CD4-positive, alpha-beta T cell treated with Interleukin-4 for 1 hour (primary cell): Measurements from ENCODE around the gene TTC28.

ENCODE experiments used
- DNase-seq, 2 donors: peaks; one replicate each; pipeline ENCODE4 v3.0.0-alpha.2; 2020 to 2022

Gene TTC28

DNA sequence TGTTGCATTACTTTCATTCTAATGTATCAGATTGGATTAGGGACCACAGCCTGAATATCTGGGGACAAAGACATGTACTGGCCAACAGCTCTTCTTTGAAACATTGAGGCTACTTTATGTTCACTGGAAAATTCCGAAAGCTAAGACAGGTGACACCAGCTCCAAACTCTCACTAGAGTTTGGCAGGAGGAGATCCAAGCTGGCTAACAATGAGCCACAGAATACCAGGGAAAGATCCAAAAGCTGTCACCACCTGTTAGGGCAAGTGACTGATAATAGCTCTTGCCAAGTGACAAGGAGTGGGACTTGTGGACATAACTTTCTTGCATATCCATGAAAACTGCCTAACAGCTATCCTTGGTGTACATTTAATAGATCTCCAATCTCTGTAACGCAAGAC is 333.3 kb downstream of the TTC28 start:
- DNase-seq = no peak

DNA sequence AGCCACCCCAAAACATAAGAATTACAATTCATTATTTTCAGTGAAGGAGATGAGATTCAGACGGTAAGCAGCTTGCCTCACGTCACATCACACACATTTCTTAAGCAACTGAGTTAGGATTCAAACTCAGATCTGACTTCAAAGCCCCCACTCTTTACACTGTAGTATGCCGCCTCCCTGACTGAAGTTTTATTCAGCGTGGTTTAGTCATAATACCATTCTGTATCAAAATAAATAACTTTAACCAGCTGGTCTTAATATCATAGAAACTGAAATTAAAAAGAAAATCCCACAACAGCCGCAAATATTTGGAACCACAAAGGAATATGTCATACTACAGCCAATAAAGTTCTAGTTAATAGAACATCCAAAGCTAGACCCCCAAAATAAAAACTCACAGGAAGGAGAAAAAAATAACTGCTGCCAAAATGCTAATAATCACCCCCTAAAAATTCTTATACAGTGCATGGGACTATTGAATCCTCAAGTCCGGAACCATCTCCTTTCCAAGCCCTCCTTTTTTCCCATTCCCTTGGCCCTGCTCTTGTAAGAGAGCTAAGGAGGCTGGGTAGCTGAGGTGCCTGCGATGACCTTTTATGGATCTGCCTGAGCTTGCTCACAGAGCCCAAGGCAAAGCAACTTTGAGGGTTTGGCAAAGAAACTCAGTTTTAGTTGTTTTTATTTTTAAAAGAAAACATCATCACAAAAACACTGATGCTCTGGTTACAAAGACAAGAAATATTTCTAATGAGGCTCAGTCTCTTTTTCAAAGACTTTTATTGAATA is 334.5 kb downstream of the TTC28 start:
- no peak for DNase-seq

DNA sequence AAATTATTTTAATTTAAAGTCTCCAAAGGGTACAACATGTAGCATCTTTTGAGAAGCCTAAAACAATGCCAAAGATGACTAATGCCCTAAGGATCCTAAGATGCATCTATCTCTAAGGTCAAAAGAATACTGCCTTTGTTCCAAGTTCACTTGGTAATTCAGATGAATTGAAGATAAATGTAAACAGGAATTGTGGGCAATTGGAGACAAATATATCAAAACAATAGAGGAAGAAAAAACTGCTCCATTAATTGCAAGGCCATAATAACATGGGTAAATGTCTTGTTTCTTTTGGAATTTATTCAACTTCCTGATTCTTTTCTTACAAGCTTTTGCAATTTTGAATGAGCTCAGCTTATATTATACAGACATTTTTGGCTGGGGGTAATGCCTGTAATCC is 338.6 kb downstream of the TTC28 start:
- DNase-seq = no peak

GRCh38 chr22:28333088-28333487 is 346.6 kb downstream of the TTC28 start:
- no peak for DNase-seq

DNA sequence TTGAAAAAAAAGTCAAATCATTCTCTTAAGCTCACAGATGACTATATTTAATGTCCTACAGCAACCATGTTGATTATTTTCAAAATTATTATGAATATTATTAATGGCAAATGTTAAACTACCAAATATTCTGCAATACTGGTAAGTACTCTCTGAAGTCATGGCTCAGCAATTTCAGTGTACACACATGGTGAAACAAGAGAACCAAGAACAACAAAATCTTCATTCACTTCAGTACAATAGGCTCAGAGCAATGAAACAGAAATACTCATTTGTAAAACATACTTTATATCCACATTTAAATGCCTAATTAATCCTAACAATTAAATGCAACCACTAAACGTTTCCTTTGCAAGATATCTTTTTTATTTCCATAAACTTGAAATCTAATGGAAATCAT is 347.2 kb downstream of the TTC28 start:
- no peak for DNase-seq

DNA sequence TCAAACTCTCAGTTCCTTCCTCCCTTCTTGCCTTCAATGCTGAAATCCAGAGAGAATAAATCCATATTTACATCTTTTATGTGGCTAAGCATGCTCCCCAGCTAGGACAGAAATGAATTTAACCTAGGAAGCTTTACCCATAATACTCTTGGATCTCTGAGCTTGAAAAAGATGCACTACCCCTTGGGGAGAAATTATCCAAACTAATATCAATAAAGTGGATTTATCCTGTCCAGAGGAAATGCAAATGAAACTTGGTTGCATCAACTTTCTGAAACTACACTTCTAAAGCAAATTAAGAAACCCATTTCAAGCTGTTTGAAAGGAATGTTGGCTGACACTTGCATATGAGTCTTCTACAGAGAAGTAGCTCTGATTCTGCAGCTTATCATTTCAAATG is 347.9 kb downstream of the TTC28 start:
- no peak for DNase-seq

DNA sequence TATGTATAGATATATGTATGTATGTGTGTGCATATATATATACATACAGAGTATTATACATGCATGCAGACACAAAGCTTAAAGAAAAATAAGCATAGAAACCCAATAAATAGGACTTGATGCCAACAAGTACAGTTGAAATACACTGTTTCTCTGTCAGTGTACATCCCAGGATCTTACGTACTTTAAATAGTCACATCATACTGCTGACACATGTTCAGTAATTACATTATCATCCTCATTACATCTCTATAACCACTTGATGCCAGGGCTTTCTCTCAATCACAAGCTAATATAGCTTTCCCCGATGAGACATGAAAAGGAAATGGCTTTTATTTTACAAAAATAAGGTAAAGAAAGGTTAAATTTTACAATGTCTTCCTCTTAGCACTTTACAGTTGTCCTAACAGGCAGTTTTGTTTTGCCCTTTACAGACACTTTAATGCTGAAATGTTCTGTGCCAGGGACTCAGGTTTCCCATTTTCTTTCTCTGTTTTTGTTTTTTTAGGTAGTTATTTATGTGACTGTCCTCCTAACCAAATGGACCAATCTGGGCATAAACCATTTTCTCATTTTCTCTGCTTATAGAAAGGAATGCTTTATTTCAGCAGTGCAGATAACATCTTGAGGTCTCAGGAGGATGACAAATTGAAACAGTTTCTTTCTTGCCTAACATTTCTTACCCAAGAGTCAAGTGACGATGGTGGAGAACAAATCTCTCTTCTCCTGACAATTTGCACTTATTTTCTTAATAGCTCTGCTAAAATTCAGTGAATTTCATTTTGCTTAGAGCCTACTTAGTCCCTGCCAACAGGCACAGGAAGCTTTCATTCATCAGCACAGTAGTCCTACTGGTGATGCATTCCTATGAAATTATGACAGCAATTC is 350.2 kb downstream of the TTC28 start:
- DNase-seq = no peak

GRCh38 chr22:28328756-28329155 is 350.9 kb downstream of the TTC28 start:
- no peak for DNase-seq

GRCh38 chr22:28316014-28316413 is 363.6 kb downstream of the TTC28 start:
- DNase-seq = no peak

DNA sequence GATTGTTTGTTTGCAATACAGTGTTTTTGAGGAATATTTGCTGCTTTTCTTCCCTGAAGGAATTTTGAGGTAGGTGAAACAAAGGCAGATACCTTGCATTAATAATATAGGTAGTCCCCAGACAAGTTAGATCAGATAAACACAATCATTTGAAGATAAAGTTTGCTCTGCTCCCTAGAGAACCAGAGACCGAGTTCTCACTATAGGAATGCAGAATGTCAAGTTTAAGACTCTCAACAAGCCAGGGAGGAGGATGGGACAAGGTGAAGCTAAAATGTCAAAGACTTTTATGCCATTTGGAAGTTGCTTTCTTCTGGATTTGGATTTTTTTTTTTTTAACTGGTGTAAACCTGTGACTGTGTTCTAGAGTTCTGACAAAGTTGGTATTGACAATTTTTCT is 364.7 kb downstream of the TTC28 start:
- DNase-seq = no peak

- no peak for DNase-seq
Measured at GRCh38 chr22:28310299-28310698, 369.3 kb downstream of the TTC28 start.

- no peak for DNase-seq
Measured at GRCh38 chr22:28299753-28300152, 379.9 kb downstream of the TTC28 start.

DNA sequence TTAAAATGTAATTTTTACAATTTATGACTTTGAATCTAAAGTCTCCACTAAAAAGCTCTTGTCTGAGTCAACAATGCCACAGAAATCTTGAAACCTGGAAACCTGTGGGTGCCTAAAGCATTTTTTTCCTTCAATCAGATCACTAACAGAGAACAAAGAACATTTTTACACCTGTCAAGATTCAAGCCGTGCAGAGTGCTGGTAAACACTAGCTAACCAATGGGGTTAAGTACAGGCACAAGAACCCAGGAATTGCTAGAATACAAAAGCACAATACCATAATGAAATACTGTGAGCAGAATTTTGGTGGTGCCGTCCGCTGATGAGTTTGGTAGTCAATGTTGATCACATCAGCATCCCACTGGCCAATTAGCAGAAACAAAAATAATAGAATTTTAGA is 380.3 kb downstream of the TTC28 start:
- DNase-seq = no peak

- DNase-seq = peak in 1 of 2 donors; percentile 11
Measured at GRCh38 chr22:28297504-28297903, 382.1 kb downstream of the TTC28 start.

DNA sequence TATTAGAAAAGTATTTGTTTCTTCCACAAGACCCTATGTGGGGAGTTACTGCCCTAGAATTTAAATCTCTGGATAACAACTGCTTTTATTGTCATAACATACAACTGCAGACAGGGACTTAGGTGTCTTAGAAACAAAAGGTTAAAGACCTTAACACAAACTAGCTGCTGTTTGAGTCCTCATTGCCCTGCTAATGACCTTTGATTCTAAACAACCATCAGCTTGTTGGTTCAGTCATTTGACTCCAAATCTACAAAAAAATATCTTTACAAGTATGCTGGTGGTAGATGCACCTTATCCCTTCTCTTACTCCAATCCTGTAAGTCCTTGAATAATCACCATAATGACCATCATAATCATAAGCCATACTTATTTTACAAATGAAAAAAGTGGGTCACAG is 383.2 kb downstream of the TTC28 start:
- no peak for DNase-seq

GRCh38 chr22:28283068-28283654 is 396.5 kb downstream of the TTC28 start:
- DNase-seq = no peak

DNA sequence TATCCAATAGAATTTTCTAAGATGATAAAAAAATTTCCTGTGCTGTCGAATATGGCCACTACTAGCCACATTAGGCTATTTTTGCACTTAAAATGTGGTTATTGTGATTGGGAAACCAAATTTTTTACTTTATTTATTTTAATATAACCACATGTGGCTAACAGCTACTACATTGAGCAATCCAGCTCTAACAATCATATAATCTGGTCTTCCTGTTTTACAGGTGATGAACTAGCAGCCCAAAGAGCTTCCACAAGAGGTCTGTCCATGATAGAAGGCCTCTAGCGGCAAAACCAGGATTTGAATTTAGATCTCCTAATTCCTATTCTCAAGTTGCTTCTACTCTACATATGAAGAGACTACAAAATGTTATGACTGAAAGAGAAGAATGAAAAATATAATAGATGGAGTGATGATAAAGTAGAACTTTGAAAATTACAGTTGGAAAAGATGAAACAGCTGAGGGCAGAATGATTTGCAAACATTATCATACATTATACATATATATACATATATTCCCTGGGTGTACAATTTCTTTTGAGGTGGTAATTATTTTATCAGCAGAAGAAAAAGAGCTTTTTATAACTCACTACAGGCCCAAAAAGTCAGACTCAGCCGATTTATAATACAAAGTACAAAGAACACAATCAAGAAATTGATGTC is 397.1 kb downstream of the TTC28 start:
- no peak for DNase-seq

GRCh38 chr22:28279888-28280287 is 399.8 kb downstream of the TTC28 start:
- no peak for DNase-seq

GRCh38 chr22:28269277-28269676 is 410.4 kb downstream of the TTC28 start:
- no peak for DNase-seq

- DNase-seq = no peak
Measured at GRCh38 chr22:28268850-28269249, 410.8 kb downstream of the TTC28 start.

- no peak for DNase-seq
Measured at GRCh38 chr22:28268171-28268570, 411.5 kb downstream of the TTC28 start.

- no peak for DNase-seq
Measured at GRCh38 chr22:28260619-28261018, 419.0 kb downstream of the TTC28 start.

- DNase-seq = no peak
Measured at GRCh38 chr22:28259774-28260312, 419.8 kb downstream of the TTC28 start.
